Ishikawa (cell line): ENCODE data around the gene CEP95.
A peak's percentile ranks its signal among the peaks of the same experiment; 100 is the strongest.

Source experiments
- CEBPB ChIP-seq: IDR thresholded peaks from 2 replicates; pipeline ENCODE4 v1.6.1; 2012
- CREB1 ChIP-seq: IDR thresholded peaks from 2 replicates; pipeline ENCODE4 v1.6.1; 2012; ENCODE audit warnings: low read depth
- EGR1 ChIP-seq: IDR thresholded peaks from 2 replicates; pipeline ENCODE4 v1.6.1; 2012
- EP300 ChIP-seq: IDR thresholded peaks from 2 replicates; pipeline ENCODE4 v1.6.1; 2012; ENCODE audit warnings: borderline replicate concordance
- FOXM1 ChIP-seq: IDR thresholded peaks from 2 replicates; pipeline ENCODE4 v1.6.1; 2012; ENCODE audit warnings: low read depth, borderline replicate concordance
- MAX ChIP-seq: IDR thresholded peaks from 2 replicates; pipeline ENCODE4 v1.6.1; 2012
- NFIC ChIP-seq: IDR thresholded peaks from 2 replicates; pipeline ENCODE4 v1.6.1; 2012
- RAD21 ChIP-seq: IDR thresholded peaks from 2 replicates; pipeline ENCODE4 v1.6.1; 2012; ENCODE audit warnings: low read depth
- TAF1 ChIP-seq: IDR thresholded peaks from 2 replicates; pipeline ENCODE4 v1.6.1; 2012; ENCODE audit warnings: low read depth, mild to moderate bottlenecking
- TCF12 ChIP-seq: IDR thresholded peaks from 2 replicates; pipeline ENCODE4 v1.6.1; 2012; ENCODE audit warnings: low read depth
- TEAD4 ChIP-seq: IDR thresholded peaks from 2 replicates; pipeline ENCODE4 v1.6.1; 2012
- YY1 ChIP-seq: IDR thresholded peaks from 2 replicates; pipeline ENCODE4 v1.6.1; 2012; ENCODE audit warnings: low read depth
- ZBTB7A ChIP-seq: IDR thresholded peaks from 2 replicates; pipeline ENCODE4 v1.6.1; 2012; ENCODE audit warnings: low read depth
- TF ChIP-seq, protein P1 (sequence below): IDR thresholded peaks from 2 replicates; pipeline ENCODE4 v1.6.1; 2012; ENCODE audit warnings: low read depth, mild to moderate bottlenecking
- TF ChIP-seq, protein P2 (sequence below): IDR thresholded peaks from 2 replicates; pipeline ENCODE4 v1.6.1; 2012

The CEP95 gene

DNA sequence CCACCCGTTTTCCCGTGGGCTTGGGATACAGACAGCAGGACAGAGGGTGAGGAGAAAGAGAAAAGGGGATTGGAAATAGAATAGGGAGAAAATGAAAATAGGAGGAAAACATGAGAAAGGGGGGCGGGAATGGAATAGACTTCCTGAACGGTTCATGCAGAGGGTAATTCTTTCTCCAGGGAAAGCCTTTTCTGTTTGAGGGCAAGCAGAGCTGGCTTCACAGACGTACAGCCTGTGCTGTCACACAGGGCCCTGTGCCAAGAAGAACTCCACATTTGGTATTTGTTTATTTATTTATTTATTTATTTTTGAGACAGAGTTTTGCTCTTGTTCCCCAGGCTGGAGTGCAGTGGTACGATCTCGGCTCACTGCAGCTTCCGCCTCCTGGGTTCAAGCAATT, 45.8 kb upstream of the CEP95 start:
- TF ChIP-seq RAD21, result no peak
- TF ChIP-seq TAF1, result no peak
- no peak for TF ChIP-seq CREB1
- TF ChIP-seq, protein P1, sequence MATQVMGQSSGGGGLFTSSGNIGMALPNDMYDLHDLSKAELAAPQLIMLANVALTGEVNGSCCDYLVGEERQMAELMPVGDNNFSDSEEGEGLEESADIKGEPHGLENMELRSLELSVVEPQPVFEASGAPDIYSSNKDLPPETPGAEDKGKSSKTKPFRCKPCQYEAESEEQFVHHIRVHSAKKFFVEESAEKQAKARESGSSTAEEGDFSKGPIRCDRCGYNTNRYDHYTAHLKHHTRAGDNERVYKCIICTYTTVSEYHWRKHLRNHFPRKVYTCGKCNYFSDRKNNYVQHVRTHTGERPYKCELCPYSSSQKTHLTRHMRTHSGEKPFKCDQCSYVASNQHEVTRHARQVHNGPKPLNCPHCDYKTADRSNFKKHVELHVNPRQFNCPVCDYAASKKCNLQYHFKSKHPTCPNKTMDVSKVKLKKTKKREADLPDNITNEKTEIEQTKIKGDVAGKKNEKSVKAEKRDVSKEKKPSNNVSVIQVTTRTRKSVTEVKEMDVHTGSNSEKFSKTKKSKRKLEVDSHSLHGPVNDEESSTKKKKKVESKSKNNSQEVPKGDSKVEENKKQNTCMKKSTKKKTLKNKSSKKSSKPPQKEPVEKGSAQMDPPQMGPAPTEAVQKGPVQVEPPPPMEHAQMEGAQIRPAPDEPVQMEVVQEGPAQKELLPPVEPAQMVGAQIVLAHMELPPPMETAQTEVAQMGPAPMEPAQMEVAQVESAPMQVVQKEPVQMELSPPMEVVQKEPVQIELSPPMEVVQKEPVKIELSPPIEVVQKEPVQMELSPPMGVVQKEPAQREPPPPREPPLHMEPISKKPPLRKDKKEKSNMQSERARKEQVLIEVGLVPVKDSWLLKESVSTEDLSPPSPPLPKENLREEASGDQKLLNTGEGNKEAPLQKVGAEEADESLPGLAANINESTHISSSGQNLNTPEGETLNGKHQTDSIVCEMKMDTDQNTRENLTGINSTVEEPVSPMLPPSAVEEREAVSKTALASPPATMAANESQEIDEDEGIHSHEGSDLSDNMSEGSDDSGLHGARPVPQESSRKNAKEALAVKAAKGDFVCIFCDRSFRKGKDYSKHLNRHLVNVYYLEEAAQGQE, result no peak
- TF ChIP-seq MAX, result no peak
- TF ChIP-seq, protein P2, sequence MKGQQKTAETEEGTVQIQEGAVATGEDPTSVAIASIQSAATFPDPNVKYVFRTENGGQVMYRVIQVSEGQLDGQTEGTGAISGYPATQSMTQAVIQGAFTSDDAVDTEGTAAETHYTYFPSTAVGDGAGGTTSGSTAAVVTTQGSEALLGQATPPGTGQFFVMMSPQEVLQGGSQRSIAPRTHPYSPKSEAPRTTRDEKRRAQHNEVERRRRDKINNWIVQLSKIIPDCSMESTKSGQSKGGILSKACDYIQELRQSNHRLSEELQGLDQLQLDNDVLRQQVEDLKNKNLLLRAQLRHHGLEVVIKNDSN, result no peak

DNA sequence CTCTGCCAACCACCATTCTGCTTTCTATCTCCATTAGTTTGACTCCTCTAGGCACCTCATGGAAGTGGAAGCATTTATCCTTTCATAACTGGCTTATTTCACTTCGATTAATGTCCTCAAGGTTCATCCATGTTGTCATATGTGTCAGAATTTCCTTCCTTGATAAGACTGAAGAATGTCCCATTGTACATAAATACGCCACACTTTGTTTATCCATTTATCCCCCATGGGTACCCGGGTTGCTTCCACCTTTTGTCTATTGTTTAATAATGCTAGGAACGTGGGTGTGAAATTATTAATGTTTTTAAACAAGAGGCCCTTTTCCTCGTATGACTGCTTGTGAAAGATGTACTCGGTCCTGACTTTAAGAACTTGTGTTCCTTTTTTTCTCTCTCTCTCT, 45.0 kb upstream of the CEP95 start:
- TF ChIP-seq NFIC (no peak), EGR1 (no peak), TCF12 (no peak), MAX (no peak), YY1 (no peak), EP300 (no peak), CEBPB (no peak), TAF1 (no peak), RAD21 (no peak)
- TF ChIP-seq, protein P2, result no peak

DNA sequence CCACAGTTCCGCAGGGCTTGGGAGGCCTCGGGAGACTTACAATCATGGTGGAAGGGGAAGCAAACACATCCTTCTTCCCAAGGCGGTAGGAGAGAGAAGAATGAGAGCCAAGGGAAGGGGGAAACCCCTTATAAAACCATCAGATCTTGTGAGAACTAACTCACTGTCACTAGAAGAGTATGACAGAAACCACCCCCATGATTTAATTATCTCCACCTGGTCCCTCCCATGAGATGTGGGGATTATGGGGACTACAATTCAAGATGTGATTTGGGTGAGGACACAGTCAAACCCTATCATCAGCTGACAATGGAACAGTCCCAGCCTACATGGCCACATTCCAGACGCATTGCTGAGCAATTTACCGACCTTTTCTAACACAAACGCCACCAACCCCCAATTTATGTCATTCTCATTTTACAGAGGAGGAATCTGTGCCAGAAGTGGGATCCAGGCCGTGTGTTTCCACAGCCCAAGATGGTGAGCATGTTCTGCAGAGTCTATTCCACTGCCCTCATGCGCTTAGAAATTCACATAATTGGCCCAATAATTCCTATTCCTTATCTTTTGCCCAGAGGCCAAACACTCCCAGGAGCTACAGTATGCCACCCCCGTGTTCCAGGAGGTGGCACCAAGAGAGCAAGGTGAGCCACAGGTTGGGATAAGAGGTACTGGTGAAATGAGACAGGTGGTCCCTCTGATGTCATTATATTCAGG, 40.6 kb upstream of the CEP95 start:
- TF ChIP-seq TAF1 (no peak), TEAD4 (peak; percentile 36; the same call in 1 of the 2 replicates), RAD21 (no peak)

DNA sequence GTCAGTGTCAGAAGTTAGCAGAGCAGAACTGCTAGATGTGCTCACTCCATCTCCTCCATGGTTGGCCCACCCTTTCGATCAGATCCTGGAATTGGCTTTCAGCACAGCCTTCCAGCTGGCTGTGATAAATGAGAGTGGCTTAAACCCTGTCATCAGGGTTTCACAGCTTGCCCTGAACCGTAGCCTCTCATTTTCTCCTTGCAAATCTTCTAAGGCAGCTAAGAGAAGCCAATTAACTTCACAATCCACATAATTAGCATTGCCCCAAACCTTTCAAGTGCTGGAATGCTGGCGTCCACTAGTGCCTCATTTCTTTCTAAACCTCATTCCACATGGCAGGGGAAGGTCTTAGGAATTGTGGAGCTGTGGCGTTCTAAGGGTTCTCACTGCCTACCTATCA, 36.2 kb upstream of the CEP95 start:
- TF ChIP-seq CREB1 (no peak), ZBTB7A (no peak), RAD21 (no peak)
- TF ChIP-seq, protein P2, result no peak

DNA sequence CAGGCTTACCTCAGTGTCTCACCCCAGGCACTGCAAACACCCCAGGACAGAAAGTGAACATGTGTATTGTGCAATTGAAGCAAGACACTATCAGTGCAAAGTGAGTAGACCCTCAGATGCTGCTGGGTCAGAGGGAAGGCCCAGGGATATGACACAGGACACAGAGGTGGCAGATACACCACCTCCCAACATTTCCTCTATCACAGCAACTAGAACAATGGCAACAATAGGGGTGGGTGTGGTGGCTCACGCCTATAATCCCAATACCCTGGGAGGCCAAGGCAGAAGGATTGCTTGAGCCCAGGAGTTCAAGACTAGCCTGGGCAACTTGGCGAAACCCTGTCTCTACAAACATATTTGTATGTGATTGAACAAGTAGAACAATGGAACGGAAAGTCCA, 35.3 kb upstream of the CEP95 start:
- TF ChIP-seq NFIC (no peak), EP300 (no peak), CEBPB (no peak), TCF12 (no peak), YY1 (no peak)
- TF ChIP-seq, protein P1, result no peak

DNA sequence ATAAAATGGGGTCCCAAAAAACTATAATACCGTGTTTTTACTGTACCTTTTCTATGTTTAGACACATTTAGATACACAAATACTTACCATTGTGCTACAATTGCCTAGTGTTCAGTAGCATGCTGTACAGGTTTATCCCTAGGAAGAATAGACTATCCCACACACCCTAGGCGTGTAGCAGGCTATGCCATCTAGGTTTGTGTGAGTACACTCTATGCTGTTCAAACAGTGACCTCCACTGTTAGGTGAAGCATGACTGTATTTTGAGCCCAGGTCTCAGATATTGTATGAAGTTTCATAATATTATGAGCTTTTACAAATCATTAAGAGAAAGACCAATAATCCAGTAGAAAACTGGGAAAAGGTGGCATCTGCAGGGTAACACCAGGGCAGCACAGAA, 34.2 kb upstream of the CEP95 start:
- no peak for TF ChIP-seq TEAD4

DNA sequence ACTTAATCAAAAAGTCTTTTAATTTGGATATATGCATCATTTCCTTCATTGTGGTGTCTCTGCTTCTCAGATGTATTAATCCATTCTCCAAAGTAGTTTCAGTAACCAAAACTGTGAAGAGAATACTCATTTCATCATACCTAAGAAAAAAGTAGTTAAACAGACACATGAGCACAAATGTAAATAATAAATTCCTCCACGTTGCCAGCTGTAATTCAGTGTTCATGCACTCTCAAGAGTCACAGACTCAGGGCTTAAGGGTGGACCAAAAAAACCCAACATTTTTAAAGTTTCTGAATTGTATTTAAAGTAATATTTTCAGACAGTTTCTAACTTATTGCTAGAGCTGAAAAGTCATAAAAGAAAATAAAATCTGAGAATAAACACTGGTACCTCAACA, 28.9 kb upstream of the CEP95 start:
- TF ChIP-seq NFIC (no peak), MAX (no peak), CEBPB (no peak), ZBTB7A (no peak), FOXM1 (no peak)
- TF ChIP-seq, protein P2, result no peak
